Stimulated activated CD8-positive, alpha-beta memory T cell treated with anti-CD3 and anti-CD28 coated beads, Interleukin-15, amount 100 ng/mL, for 48 hours (primary cell): ENCODE measurements around the gene PTPN1.
A peak's percentile ranks its signal among the peaks of the same experiment; 100 is the strongest.

Experiments used
- DNase-seq, 2 donors: peaks; one replicate each; pipeline ENCODE4 v3.0.0-alpha.2; 2020; ENCODE audit warnings: low read depth in 2 of 2

PTPN1 gene

GRCh38 chr20:50513169-50514034, 3.2 kb downstream of the PTPN1 start:
- no peak for DNase-seq

- DNase-seq = no peak
These were observed 3.8 kb downstream of the PTPN1 start for GRCh38 chr20:50514035-50514337.

- DNase-seq = no peak
These were observed 4.6 kb downstream of the PTPN1 start for GRCh38 chr20:50514750-50515149.

GRCh38 chr20:50515471-50516106, 5.4 kb downstream of the PTPN1 start:
- no peak for DNase-seq

- no peak for DNase-seq
These were observed 6.2 kb downstream of the PTPN1 start for GRCh38 chr20:50516180-50516934.

GRCh38 chr20:50516935-50517816, 7.0 kb downstream of the PTPN1 start:
- DNase-seq = no peak

- no peak for DNase-seq
These were observed 7.6 kb downstream of the PTPN1 start for GRCh38 chr20:50517817-50518154.

GRCh38 chr20:50518270-50518721, 8.1 kb downstream of the PTPN1 start:
- DNase-seq = no peak

- DNase-seq = no peak
These were observed 9.0 kb downstream of the PTPN1 start for GRCh38 chr20:50519036-50519762.

- DNase-seq = peak in 1 of 2 donors; percentile 33
These were observed 10.2 kb downstream of the PTPN1 start for GRCh38 chr20:50520222-50520880.

- no peak for DNase-seq
These were observed 11.3 kb downstream of the PTPN1 start for GRCh38 chr20:50521221-50522052.

GRCh38 chr20:50522053-50522674, 12.0 kb downstream of the PTPN1 start:
- no peak for DNase-seq

GRCh38 chr20:50523552-50524167, 13.5 kb downstream of the PTPN1 start:
- DNase-seq = no peak

GRCh38 chr20:50525681-50526080, 15.5 kb downstream of the PTPN1 start:
- DNase-seq = no peak

GRCh38 chr20:50526403-50526989, 16.3 kb downstream of the PTPN1 start:
- DNase-seq = no peak

- DNase-seq = no peak
These were observed 17.0 kb downstream of the PTPN1 start for GRCh38 chr20:50527068-50527605.

- DNase-seq = no peak
These were observed 17.9 kb downstream of the PTPN1 start for GRCh38 chr20:50528129-50528528.

- DNase-seq = no peak
These were observed 18.7 kb downstream of the PTPN1 start for GRCh38 chr20:50528804-50529351.
